Heart right ventricle (tissue), 16 donors: ENCODE results near the gene BCORL1. TPM values are rescaled to one million over a fixed set of nuclear protein-coding genes. Genes with fewer than 3 reads are reported as not detected.

Source experiments
- ATAC-seq, 8 donors: fragments of 200-7000 bp; cut with Tn5 transposase; one replicate each; pipeline ENCODE4 v1.9.1; 2020; ENCODE audit warnings: mild to moderate bottlenecking in 8 of 8, moderate library complexity in 8 of 8, moderate number of reproducible peaks in 1 of 8
- DNase-seq, 2 donors: peaks; one replicate each; pipeline ENCODE4 v3.0.0-alpha.2; 2020
- H3K27ac ChIP-seq, 10 donors: fragments of 200-600 bp; sonication (generic) in 2 of 10; one replicate each; pipeline versions ENCODE4 v1.5.0 to v1.8.0; 2020 to 2022; ENCODE audit warnings: mild to moderate bottlenecking in 3 of 10
- H3K27me3 ChIP-seq, 7 donors: fragments of 200-600 bp; one replicate each; pipeline ENCODE4 v1.8.0; 2021 to 2022; ENCODE audit warnings: mild to moderate bottlenecking in 2 of 7
- H3K36me3 ChIP-seq, 9 donors: fragments of 200-600 bp; sonication (generic) in 1 of 9; one replicate each; pipeline versions ENCODE4 v1.5.0 to v1.8.0; 2020 to 2022; ENCODE audit warnings: mild to moderate bottlenecking in 2 of 9
- H3K4me1 ChIP-seq, 9 donors: fragments of 200-600 bp; sonication (generic) in 1 of 9; one replicate each; pipeline versions ENCODE4 v1.5.0 to v1.8.0; 2020 to 2022; ENCODE audit warnings: mild to moderate bottlenecking in 4 of 9
- H3K4me3 ChIP-seq, 10 donors: fragments of 200-600 bp; sonication (generic) in 2 of 10; one replicate each; pipeline versions ENCODE4 v1.5.0 to v1.8.0; 2020 to 2022; ENCODE audit warnings: mild to moderate bottlenecking in 7 of 10, moderate library complexity in 2 of 10
- H3K9me3 ChIP-seq, 11 donors: fragments of 200-600 bp in 10 of 11; sonication (generic) in 2 of 11; one replicate each; pipeline versions ENCODE4 v1.5.0 to v1.8.0; 2013 to 2022; ENCODE audit warnings: mild to moderate bottlenecking in 2 of 11, control low read depth in 1 of 11, moderate library complexity in 1 of 11
- WGBS, 2 donors: extraction: QIAGEN DNeasy Blood & Tissue Kit; methylation state at CpG; one replicate each; pipeline ENCODE4 v1.1.7; 2013; ENCODE audit warnings: inconsistent platforms in 1 of 2; 5-methylcytosine and 5-hydroxymethylcytosine counted together
- intact Hi-C, 10 donors: fragments of 100-400 bp; cut with DNase I; formaldehyde crosslinking; loops; one replicate each; pipeline versions ENCODE4 v1.11.1 to v1.14.2; 2022
- polyA plus RNA-seq, 2 donors: library from polyadenylated mRNA; stranded (reverse); fragments of 200-250 nt; gene quantifications; one replicate each; pipeline ENCODE4 v1.2.3, GENCODE V29; 2013
- total RNA-seq, 10 donors: library from RNA; stranded (reverse); fragmentation: NEBNext Ultra II Directional in 3 of 10; extraction: Animal tissue kit (Norgen Biotek cat#: 25700) in 3 of 10; gene quantifications; one replicate each; pipeline versions ENCODE4 v1.2.1 to v1.2.4, GENCODE V29; 2021 to 2023
- TF ChIP-seq, protein P1 (sequence below), 9 donors: fragments of 200-600 bp; sonication (generic) in 2 of 9; IDR thresholded peaks; one replicate each; pipeline versions ENCODE4 v1.5.0 to v1.8.0; 2021 to 2022; ENCODE audit warnings: antibody characterized with exemption in 9 of 9, mild to moderate bottlenecking in 5 of 9, moderate library complexity in 1 of 9
- donor health status: Arrhythmogenic right ventricular cardiomyopathy.
- donor health status: ischemic (EF 13 %, LVEDD 7.1; RV severe dilation, severe dysfunction).
- donor health status: healthy with polysubstance abuse.
- donor health status: DM: no; HTN: yes; CAD: no.
- donor health status: DM: no; HTN: no; CAD: no.
- donor health status: ischemic (EF 25% LVEDD 6.9; RV normal size, moderate dysfunction).
- donor health status: ischemic (EF 25% LVEDD 5.7; RV mildly dilated, moderate dysfunction).
- donor health status: healthy.
- donor health status: DM: yes; HTN: yes; CAD: no.
- donor health status: Ischemic cardiomyopathy.
- donor health status: ischemic (EF 35%, LVEDD 5.7; RV mildly dilated, moderate dysfunction).
- donor health status: nonischemic (EF 11% LVEDD 7.7; RV severe dilation, severe dysfunction).
- donor health status: DM: yes; HTN: yes; CAD: no.
- donor health status: PGD.
- donor health status: ischemic (EF 29% LVEDD 5.4; RV normal size, mild dysfunction).
- donor health status: nonischemic (EF 23%, LVEDD 6.1; RV moderate dilation, normal function).

The BCORL1 gene
- total and polyA plus RNA-seq, 12 donors, result 2.1 to 12.8 (median 7.8) TPM

DNA sequence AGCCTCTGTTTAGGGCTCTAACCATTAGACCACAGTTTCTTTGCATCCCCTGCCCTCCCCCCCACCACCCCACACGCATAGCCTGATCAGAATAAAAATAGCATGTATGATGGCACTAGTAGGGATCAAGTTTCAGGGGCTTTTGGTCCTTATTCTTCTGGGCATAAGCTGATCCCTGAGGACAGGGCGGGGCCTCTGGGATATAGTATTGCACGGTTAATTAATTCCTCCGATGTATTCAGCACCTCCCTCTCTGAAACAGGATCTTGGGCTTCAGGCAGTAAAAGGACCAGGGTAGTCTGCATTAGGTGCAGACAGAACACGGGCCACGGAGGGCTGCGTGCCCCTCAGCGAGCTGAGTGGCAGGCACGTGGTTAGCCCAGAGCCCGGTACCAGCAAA, 70.8 kb downstream of the BCORL1 start:
- intact Hi-C loops, result loop anchor here in 2 of 10 donors (10.0 kb wide), 2 partner anchors 128 to 448 kb away; no protein-coding TSS in a partner anchor
- DNase-seq (no peak), ATAC-seq (no peak)
- H3K27me3 ChIP-seq, result no peaks in the 10 kb centered on the region
- H3K9me3 ChIP-seq, result peaks cover 0 to 4% (median 0%) of the 10 kb centered on the region in 11 donors
- H3K27ac ChIP-seq, result no peak overlapping the region
- TF ChIP-seq, protein P1, sequence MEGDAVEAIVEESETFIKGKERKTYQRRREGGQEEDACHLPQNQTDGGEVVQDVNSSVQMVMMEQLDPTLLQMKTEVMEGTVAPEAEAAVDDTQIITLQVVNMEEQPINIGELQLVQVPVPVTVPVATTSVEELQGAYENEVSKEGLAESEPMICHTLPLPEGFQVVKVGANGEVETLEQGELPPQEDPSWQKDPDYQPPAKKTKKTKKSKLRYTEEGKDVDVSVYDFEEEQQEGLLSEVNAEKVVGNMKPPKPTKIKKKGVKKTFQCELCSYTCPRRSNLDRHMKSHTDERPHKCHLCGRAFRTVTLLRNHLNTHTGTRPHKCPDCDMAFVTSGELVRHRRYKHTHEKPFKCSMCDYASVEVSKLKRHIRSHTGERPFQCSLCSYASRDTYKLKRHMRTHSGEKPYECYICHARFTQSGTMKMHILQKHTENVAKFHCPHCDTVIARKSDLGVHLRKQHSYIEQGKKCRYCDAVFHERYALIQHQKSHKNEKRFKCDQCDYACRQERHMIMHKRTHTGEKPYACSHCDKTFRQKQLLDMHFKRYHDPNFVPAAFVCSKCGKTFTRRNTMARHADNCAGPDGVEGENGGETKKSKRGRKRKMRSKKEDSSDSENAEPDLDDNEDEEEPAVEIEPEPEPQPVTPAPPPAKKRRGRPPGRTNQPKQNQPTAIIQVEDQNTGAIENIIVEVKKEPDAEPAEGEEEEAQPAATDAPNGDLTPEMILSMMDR (IDR thresholded peaks at IDR 0.05), result no peak
- 86% methylated on average over 10 of the region's 10 CpGs for WGBS, 2 donors
- no peaks in the 10 kb centered on the region for H3K4me1 ChIP-seq
- H3K36me3 ChIP-seq, result peaks cover 0 to 71% (median 9%) of the 10 kb centered on the region in 9 donors
- H3K4me3 ChIP-seq, result no peak overlapping the region

DNA sequence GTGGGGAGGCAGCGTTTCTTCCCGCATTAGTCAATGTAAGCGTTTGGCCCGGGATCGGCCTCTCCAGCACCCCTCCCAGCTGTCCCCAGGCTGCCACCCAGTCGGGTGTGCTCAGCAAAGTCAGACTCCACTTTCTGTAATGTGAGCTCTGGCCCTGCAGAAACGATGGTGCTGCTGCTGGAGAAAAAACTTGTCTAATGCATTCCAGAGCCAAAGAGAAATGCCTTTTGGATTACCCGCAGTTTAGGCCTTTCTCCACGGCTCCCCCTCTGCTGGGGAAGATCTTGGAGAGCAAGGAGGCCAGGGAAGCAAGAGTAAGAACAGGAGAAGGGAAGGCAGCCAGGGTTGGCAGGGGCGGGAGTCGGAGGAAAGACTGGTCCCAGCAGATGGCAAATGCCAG, 72.7 kb downstream of the BCORL1 start:
- intact Hi-C loops, result loop anchor here in 2 of 10 donors (10.0 kb wide), 2 partner anchors 130 to 450 kb away; no protein-coding TSS in a partner anchor
- H3K9me3 ChIP-seq, result no peaks in the 10 kb centered on the region
- peaks cover 0 to 53% (median 9%) of the 10 kb centered on the region in 9 donors for H3K36me3 ChIP-seq
- H3K4me3 ChIP-seq, result no peak overlapping the region
- H3K27me3 ChIP-seq, result no peaks in the 10 kb centered on the region
- 74 to 75% methylated on average over 11 of the region's 11 CpGs for WGBS, 2 donors
- TF ChIP-seq, protein P1 (IDR thresholded peaks at IDR 0.05), result no peak
- peak in 5 of 8 donors; percentile 28 to 50 (median 34) for ATAC-seq
- H3K27ac ChIP-seq, result no peak overlapping the region
- peaks cover 0 to 6% (median 0%) of the 10 kb centered on the region in 9 donors for H3K4me1 ChIP-seq
- DNase-seq, result no peak

- no peak for ATAC-seq
- H3K36me3 ChIP-seq, result peaks cover 0 to 46% (median 9%) of the 10 kb centered on the region in 9 donors
- WGBS, 2 donors, result 88 to 89% methylated on average over 18 of the region's 18 CpGs
- intact Hi-C loops, result loop anchor here in 2 of 10 donors (10.0 kb wide), 2 partner anchors 131 to 451 kb away; no protein-coding TSS in a partner anchor
- H3K27ac ChIP-seq, result no peak overlapping the region
- H3K4me1 ChIP-seq, result peaks cover 0 to 9% (median 1%) of the 10 kb centered on the region in 9 donors
- TF ChIP-seq, protein P1 (IDR thresholded peaks at IDR 0.05), result no peak
- DNase-seq, result no peak
- H3K9me3 ChIP-seq, result no peaks in the 10 kb centered on the region
- H3K27me3 ChIP-seq, result no peaks in the 10 kb centered on the region
- no peak overlapping the region for H3K4me3 ChIP-seq
These were observed 73.5 kb downstream of the BCORL1 start for GRCh38 chrX:130055899-130056298.

DNA sequence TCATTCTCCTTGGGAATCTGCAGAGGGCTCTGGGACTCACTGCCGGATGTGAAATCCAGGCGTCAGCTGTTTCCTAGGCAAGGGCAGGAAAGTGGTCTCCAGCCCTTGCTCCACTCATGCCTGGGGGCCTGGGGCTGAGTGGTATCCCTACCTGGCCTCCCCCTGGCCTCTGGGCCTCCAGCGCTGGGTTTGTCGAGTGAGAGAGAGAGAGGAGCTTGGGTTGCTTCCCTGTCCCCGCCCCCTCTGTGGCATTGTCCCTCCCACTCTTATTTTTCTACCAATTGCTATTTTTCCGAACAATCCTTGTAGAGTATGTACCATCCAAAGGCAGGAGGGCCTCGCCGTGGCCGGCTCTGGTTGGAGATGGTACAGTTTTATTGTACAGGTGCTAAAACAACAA, 74.8 kb downstream of the BCORL1 start:
- ATAC-seq, result no peak
- intact Hi-C loops, result loop anchor here in 2 of 10 donors (10.0 kb wide), 2 partner anchors 132 to 452 kb away; no protein-coding TSS in a partner anchor
- no peak for DNase-seq
- Histone ChIP-seq H3K4me1 (peaks cover 0 to 12% (median 3%) of the 10 kb centered on the region in 9 donors), H3K9me3 (no peaks in the 10 kb centered on the region), H3K27ac (no peak overlapping the region), H3K27me3 (no peaks in the 10 kb centered on the region), H3K4me3 (no peak overlapping the region), H3K36me3 (peaks cover 0 to 33% (median 3%) of the 10 kb centered on the region in 9 donors)
- 83 to 84% methylated on average over 8 to 9 of the region's 9 CpGs for WGBS, 2 donors
- TF ChIP-seq, protein P1 (IDR thresholded peaks at IDR 0.05), result no peak
